H1 (cell line): ENCODE data around the gene COPS6.

Experiments used
- EGR1 ChIP-seq: IDR thresholded peaks from 2 replicates; pipeline ENCODE4 v1.6.1; 2011; ENCODE audit warnings: low read depth, low read length, borderline replicate concordance
- GTF2F1 ChIP-seq: IDR thresholded peaks from 2 replicates; pipeline ENCODE4 v1.6.1; 2012; ENCODE audit warnings: low read depth, low read length, improper control_type of control experiment, borderline replicate concordance
- POLR2A ChIP-seq, 2 experiments: IDR thresholded peaks; 1 replicate in 1 of 2; 2 replicates in 1 of 2; pipeline ENCODE4 v1.6.1; 2011; ENCODE audit warnings: low read depth in 2 of 2, low read length in 2 of 2, mild to moderate bottlenecking in 2 of 2; ENCODE audit errors: control extremely low read depth in 1 of 2
- TF ChIP-seq, protein P1 (sequence below): IDR thresholded peaks from 2 replicates; pipeline ENCODE4 v1.6.1; 2012; ENCODE audit warnings: low read length, inconsistent platforms

DNA sequence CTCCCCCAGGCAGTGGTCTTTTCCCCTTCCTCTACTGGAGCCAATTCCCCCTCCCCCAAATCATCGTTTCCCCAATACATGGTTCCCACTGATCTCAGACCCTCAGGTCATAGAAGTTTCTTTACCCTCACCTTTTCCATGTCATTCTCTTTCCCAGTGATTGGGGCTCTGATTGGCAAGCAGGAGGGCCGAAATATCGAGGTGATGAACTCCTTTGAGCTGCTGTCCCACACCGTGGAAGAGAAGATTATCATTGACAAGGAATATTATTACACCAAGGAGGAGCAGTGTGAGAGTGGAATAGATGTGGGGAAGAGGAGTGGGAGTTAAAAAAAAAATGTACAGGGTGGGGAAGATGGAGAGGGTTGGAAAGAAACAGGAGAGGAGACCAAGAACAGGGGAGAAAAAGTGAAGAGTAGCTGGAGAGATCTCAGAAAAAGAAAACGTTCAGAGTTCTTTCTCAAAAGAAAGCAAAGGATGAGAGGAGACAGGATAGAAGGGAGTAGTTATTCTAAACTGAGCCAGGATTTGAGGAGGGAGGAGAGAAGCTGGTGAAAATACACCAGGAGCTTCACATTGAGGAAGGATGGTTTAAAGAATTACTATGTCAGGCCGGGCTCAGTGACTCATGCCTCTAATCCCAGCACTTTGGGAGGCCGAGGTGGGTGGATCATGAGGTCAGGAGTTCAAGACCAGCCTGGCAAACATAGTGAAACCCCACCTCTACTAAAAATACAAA, 858 bp downstream of the COPS6 start:
- no peak for TF ChIP-seq EGR1
- no peak for TF ChIP-seq POLR2A (IDR thresholded peaks at IDR 0.05; ENCODE audit: control extremely low read depth in 1 of 2, low read depth in 2 of 2, low read length in 2 of 2)
- TF ChIP-seq, protein P1, sequence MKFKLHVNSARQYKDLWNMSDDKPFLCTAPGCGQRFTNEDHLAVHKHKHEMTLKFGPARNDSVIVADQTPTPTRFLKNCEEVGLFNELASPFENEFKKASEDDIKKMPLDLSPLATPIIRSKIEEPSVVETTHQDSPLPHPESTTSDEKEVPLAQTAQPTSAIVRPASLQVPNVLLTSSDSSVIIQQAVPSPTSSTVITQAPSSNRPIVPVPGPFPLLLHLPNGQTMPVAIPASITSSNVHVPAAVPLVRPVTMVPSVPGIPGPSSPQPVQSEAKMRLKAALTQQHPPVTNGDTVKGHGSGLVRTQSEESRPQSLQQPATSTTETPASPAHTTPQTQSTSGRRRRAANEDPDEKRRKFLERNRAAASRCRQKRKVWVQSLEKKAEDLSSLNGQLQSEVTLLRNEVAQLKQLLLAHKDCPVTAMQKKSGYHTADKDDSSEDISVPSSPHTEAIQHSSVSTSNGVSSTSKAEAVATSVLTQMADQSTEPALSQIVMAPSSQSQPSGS, result no peak
- no peak for TF ChIP-seq GTF2F1
